ENCODE measurements around the gene KLK2. TPM values are rescaled to one million over a fixed set of nuclear protein-coding genes. Genes with fewer than 3 reads are reported as not detected.

The KLK2 gene
- total RNA-seq, 4 donors from 2014 or later = not detected

GRCh38 chr19:50912727-50913716 is 39.8 kb downstream of the KLK2 start:
- ATAC-seq = no peak
- WGBS, 2 donors (ENCODE audit: low coverage in 1 of 2) = 8 to 10% methylated on average over 17 to 26 of the region's 29 CpGs
- Histone ChIP-seq H3K27ac (no peak overlapping the region), H3K9me3 (peaks cover 0 to 6% (median 0%) of the 10 kb centered on the region in 3 donors), H3K4me3 (no peak overlapping the region), H3K36me3 (no peaks in the 10 kb centered on the region), H3K4me1 (peaks cover 0 to 8% (median 0%) of the 10 kb centered on the region in 3 donors), H3K27me3 (peaks cover 89% of the 10 kb centered on the region)
- TF ChIP-seq POLR2AphosphoS5 (IDR thresholded peaks at IDR 0.05) = no peak
- TF ChIP-seq EP300 (IDR thresholded peaks at IDR 0.05) = no peak
- TF ChIP-seq POLR2A (IDR thresholded peaks at IDR 0.05) = no peak
- no peak for TF ChIP-seq CTCF (IDR thresholded peaks at IDR 0.05)

GRCh38 chr19:50916069-50916468 is 42.8 kb downstream of the KLK2 start:
- Histone ChIP-seq H3K4me3 (no peak overlapping the region), H3K36me3 (no peaks in the 10 kb centered on the region), H3K4me1 (no peaks in the 10 kb centered on the region), H3K9me3 (no peaks in the 10 kb centered on the region), H3K27me3 (peaks cover 79% of the 10 kb centered on the region), H3K27ac (no peak overlapping the region)
- ATAC-seq = no peak
- TF ChIP-seq EP300 (IDR thresholded peaks at IDR 0.05) = no peak
- TF ChIP-seq POLR2AphosphoS5 (IDR thresholded peaks at IDR 0.05) = no peak
- TF ChIP-seq POLR2A (IDR thresholded peaks at IDR 0.05) = no peak
- no peak for TF ChIP-seq CTCF (IDR thresholded peaks at IDR 0.05)
- WGBS, 2 donors (ENCODE audit: low coverage in 1 of 2) = 82% methylated on average over 2 of the region's 2 CpGs; no CpG with 5 or more reads in 1 of the 2 donors

- no peaks in the 10 kb centered on the region for H3K9me3 ChIP-seq
- H3K27me3 ChIP-seq = peaks cover 79% of the 10 kb centered on the region
- H3K4me1 ChIP-seq = peaks cover 0 to 9% (median 0%) of the 10 kb centered on the region in 3 donors
- WGBS, 2 donors (ENCODE audit: low coverage in 1 of 2) = 1 to 6% methylated on average over 9 to 12 of the region's 12 CpGs
- no peak for TF ChIP-seq CTCF (IDR thresholded peaks at IDR 0.05)
- TF ChIP-seq EP300 (IDR thresholded peaks at IDR 0.05) = no peak
- TF ChIP-seq POLR2AphosphoS5 (IDR thresholded peaks at IDR 0.05) = no peak
- no peak for TF ChIP-seq POLR2A (IDR thresholded peaks at IDR 0.05)
- no peak for ATAC-seq
- no peak overlapping the region for H3K27ac ChIP-seq
- no peaks in the 10 kb centered on the region for H3K36me3 ChIP-seq
- H3K4me3 ChIP-seq = no peak overlapping the region
These were observed 48.4 kb downstream of the KLK2 start for GRCh38 chr19:50921426-50922316.

GRCh38 chr19:50922317-50922853 is 49.1 kb downstream of the KLK2 start:
- Histone ChIP-seq H3K27ac (no peak overlapping the region), H3K4me1 (peaks cover 0 to 9% (median 0%) of the 10 kb centered on the region in 3 donors), H3K36me3 (no peaks in the 10 kb centered on the region), H3K27me3 (peaks cover 79% of the 10 kb centered on the region), H3K4me3 (no peak overlapping the region), H3K9me3 (no peaks in the 10 kb centered on the region)
- peak; percentile 69 for ATAC-seq
- no peak for TF ChIP-seq EP300 (IDR thresholded peaks at IDR 0.05)
- peak in 3 of 4 experiments; percentile 41 to 82 (median 64) for TF ChIP-seq CTCF (IDR thresholded peaks at IDR 0.05)
- no peak for TF ChIP-seq POLR2AphosphoS5 (IDR thresholded peaks at IDR 0.05)
- 26 to 64% methylated on average over 10 to 19 of the region's 21 CpGs for WGBS, 2 donors (ENCODE audit: low coverage in 1 of 2)

All from gastroesophageal sphincter (tissue), 4 donors.